ENCODE measurements around the gene SORCS3. TPM values are rescaled to one million over a fixed set of nuclear protein-coding genes. Genes with fewer than 3 reads are reported as not detected.

SORCS3 gene
- total and polyA plus RNA-seq, 2 donors (not counting 1 experiment from before 2014, with no cell fraction given), result not detected

- ATAC-seq (ENCODE audit: low read depth), result no peak
- no peaks in the 10 kb centered on the region for H4K20me1 ChIP-seq (ENCODE audit: control insufficient read depth, insufficient read depth, low read length, poor library complexity, severe bottlenecking)
- Mint-ChIP-seq H3K27ac (no peak overlapping the region), H3K4me1 (no peaks in the 10 kb centered on the region), H3K27me3 (no peaks in the 10 kb centered on the region), H3K4me3 (no peak overlapping the region), H3K9me3 (ENCODE audit: insufficient read depth) (peaks cover 4% of the 10 kb centered on the region)
- no peaks in the 10 kb centered on the region for H3K4me1 ChIP-seq (ENCODE audit: control insufficient read depth in 2 of 2, insufficient read depth in 2 of 2, low read length in 2 of 2)
- no peak overlapping the region for H3K4me3 ChIP-seq (ENCODE audit: control extremely low read depth in 1 of 5, extremely low read depth in 1 of 5, insufficient read depth in 1 of 5, low read depth in 2 of 5, low read length in 4 of 5)
- ChIA-PET POLR2A (no interaction called here), CTCF (interaction anchor here (0.5 kb wide), 1 partner anchor 32 kb away, joined by 3 read pairs; no protein-coding TSS in a partner anchor)
- H3K4me2 ChIP-seq (replicated peaks; ENCODE audit: low read depth, low read length, poor library complexity, severe bottlenecking), result no peak overlapping the region
- TF ChIP-seq EZH2 (IDR thresholded peaks at IDR 0.05; ENCODE audit: borderline replicate concordance, insufficient read depth, low read depth, low read length, poor library complexity, severe bottlenecking), result no peak
- TF ChIP-seq CTCF (IDR thresholded peaks at IDR 0.05), result no peak
- no peak for DNase-seq
- no peak overlapping the region for H3K9ac ChIP-seq (ENCODE audit: low read length)
- H3K9me3 ChIP-seq (ENCODE audit: control extremely low read depth in 1 of 3, control insufficient read depth in 2 of 3, insufficient read depth in 1 of 3, low read length in 2 of 3), result no peaks in the 10 kb centered on the region
- WGBS (ENCODE audit: insufficient coverage), result 74% methylated on average over 5 of the region's 7 CpGs
- H3K79me2 ChIP-seq (ENCODE audit: control insufficient read depth, insufficient read depth, low read length), result no peaks in the 10 kb centered on the region
- no peak overlapping the region for H3K27ac ChIP-seq (ENCODE audit: low read length in 2 of 2)
- no peaks in the 10 kb centered on the region for H3K27me3 ChIP-seq (replicated peaks in 1 of 4; ENCODE audit: control extremely low read depth in 1 of 4, control insufficient read depth in 3 of 4, insufficient read depth in 4 of 4, low read length in 3 of 4)
- intact Hi-C loops (cut with micrococcal nuclease), result no loop called here
- H2AFZ ChIP-seq (ENCODE audit: insufficient read depth, low read depth, low read length, poor library complexity, severe bottlenecking), result no peak overlapping the region
- no peaks in the 10 kb centered on the region for H3K36me3 ChIP-seq (replicated peaks in 1 of 2; ENCODE audit: control extremely low read depth in 1 of 2, control insufficient read depth in 1 of 2, extremely low read depth in 1 of 2, insufficient read depth in 2 of 2, low read length in 1 of 2)
Observed at GRCh38 chr10:105266966-105267539, 626.0 kb downstream of the SORCS3 start.

- no CpG with 5 or more reads among the region's 1 CpG for WGBS (ENCODE audit: insufficient coverage)
- no peaks in the 10 kb centered on the region for H3K4me1 Mint-ChIP-seq
Observed at GRCh38 chr10:105268961-105269360, 627.9 kb downstream of the SORCS3 start.

More at GRCh38 chr10:105268961-105269360, 627.9 kb downstream of the SORCS3 start:
- DNase-seq (no peak), ATAC-seq (ENCODE audit: low read depth) (no peak)
- no peak overlapping the region for H3K27ac Mint-ChIP-seq
- no peaks in the 10 kb centered on the region for H4K20me1 ChIP-seq (ENCODE audit: control insufficient read depth, insufficient read depth, low read length, poor library complexity, severe bottlenecking)
- no peaks in the 10 kb centered on the region for H3K4me1 ChIP-seq (ENCODE audit: control insufficient read depth in 2 of 2, insufficient read depth in 2 of 2, low read length in 2 of 2)
- intact Hi-C loops (cut with micrococcal nuclease), result no loop called here
- CTCF ChIA-PET, result no interaction called here
- H3K36me3 ChIP-seq (replicated peaks in 1 of 2; ENCODE audit: control extremely low read depth in 1 of 2, control insufficient read depth in 1 of 2, extremely low read depth in 1 of 2, insufficient read depth in 2 of 2, low read length in 1 of 2), result no peaks in the 10 kb centered on the region
- H3K79me2 ChIP-seq (ENCODE audit: control insufficient read depth, insufficient read depth, low read length), result no peaks in the 10 kb centered on the region
- H3K27ac ChIP-seq (ENCODE audit: low read length in 2 of 2), result no peak overlapping the region
- H3K9me3 ChIP-seq (ENCODE audit: control extremely low read depth in 1 of 3, control insufficient read depth in 2 of 3, insufficient read depth in 1 of 3, low read length in 2 of 3), result no peaks in the 10 kb centered on the region
- peaks cover 4% of the 10 kb centered on the region for H3K9me3 Mint-ChIP-seq (ENCODE audit: insufficient read depth)
- POLR2A ChIA-PET, result no interaction called here
- H3K4me3 Mint-ChIP-seq, result no peak overlapping the region
- no peak overlapping the region for H3K9ac ChIP-seq (ENCODE audit: low read length)
- no peak overlapping the region for H3K4me3 ChIP-seq (ENCODE audit: control extremely low read depth in 1 of 5, extremely low read depth in 1 of 5, insufficient read depth in 1 of 5, low read depth in 2 of 5, low read length in 4 of 5)
- no peaks in the 10 kb centered on the region for H3K27me3 ChIP-seq (replicated peaks in 1 of 4; ENCODE audit: control extremely low read depth in 1 of 4, control insufficient read depth in 3 of 4, insufficient read depth in 4 of 4, low read length in 3 of 4)
- no peak overlapping the region for H2AFZ ChIP-seq (ENCODE audit: insufficient read depth, low read depth, low read length, poor library complexity, severe bottlenecking)
- no peak overlapping the region for H3K4me2 ChIP-seq (replicated peaks; ENCODE audit: low read depth, low read length, poor library complexity, severe bottlenecking)
- no peaks in the 10 kb centered on the region for H3K27me3 Mint-ChIP-seq
- TF ChIP-seq CTCF (IDR thresholded peaks at IDR 0.05) (no peak), EZH2 (IDR thresholded peaks at IDR 0.05; ENCODE audit: borderline replicate concordance, insufficient read depth, low read depth, low read length, poor library complexity, severe bottlenecking) (no peak)

All from B cell (primary cell).